Measurements from ENCODE around the gene C1QTNF7.

C1QTNF7 gene

GRCh38 chr4:15458616-15459015 is 30.8 kb downstream of the C1QTNF7 start:
- no peak for DNase-seq

- no peak for DNase-seq
Observed at GRCh38 chr4:15459706-15460105, 31.9 kb downstream of the C1QTNF7 start.

GRCh38 chr4:15466596-15466995 is 38.8 kb downstream of the C1QTNF7 start:
- DNase-seq, result no peak

DNA sequence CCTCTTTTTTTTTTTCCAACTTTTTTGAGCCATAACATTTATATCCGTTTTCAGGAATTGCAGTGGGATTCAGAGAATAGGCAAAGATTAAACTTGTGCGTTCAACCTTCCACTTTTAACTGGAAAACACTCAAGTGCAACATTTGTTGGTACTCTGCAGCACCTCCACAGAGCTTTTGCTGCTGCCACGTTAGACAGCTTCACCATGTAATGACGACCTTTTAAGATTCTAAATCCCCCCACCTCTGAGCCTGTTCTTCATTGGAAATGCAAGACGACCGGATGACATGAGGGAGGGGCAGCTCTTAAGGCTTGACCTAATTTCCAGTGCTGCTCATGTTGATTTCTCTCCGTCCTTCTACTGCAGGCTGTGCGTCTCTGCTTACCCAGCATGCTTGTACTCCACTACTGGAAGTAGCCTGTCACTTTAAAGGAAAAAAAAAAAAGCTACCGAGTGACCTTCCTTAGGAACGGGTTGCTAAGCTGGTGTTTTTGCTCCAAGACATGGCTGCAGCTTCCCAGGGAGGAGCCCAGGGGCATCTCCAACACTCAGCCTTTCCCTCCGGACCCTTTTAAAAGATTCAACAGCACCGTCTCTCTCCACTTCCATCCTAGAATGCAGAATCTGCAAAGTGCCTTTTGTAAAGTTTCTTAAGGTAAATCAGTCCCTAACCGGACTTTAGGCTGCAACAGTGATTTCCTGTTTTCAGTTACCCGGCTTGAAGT is 41.7 kb downstream of the C1QTNF7 start, which contains the start of gene CC2D2A:
Gene CC2D2A, plus strand, starts transcription at position 481 of the 726 bp plus-strand sequence. CDS start 6,051 bp downstream, outside the sequence.
- no peak for DNase-seq

DNA sequence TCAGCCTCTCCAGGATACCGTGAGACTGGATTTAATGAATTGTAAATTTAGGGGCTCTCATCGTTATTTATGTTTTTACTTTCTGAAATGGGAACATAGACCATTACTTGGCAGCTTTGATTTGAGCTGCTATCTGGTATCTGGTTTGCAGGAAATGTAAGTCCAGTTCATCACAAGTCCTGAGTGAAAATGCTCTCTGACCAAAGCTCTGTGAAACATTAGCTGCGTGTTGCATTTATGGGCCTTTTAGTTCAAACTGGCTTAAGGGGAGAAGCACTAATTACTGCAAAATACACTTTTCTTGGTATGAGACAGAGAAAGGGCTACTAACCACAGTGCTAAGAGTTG is 42.3 kb downstream of the C1QTNF7 start:
- DNase-seq, result no peak

DNA sequence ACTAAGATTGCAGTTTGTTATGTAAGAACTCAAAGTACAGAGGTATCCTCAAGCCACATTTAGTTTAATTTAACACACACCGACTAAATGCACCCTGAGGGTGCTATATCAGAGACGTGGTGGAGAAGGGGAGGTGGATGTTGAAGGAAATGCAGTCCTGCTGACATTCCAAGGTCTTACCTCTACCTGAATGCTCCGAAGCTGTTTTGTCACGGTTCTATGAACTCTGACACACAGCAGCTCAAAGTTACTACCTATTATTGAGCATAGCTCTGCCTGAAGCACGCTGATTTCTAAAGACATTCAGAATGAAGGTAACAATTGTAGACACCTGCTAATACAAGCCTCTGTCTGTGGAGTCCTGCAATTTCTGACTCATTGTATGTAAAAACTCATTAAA is 48.6 kb downstream of the C1QTNF7 start:
- DNase-seq, result no peak

DNA sequence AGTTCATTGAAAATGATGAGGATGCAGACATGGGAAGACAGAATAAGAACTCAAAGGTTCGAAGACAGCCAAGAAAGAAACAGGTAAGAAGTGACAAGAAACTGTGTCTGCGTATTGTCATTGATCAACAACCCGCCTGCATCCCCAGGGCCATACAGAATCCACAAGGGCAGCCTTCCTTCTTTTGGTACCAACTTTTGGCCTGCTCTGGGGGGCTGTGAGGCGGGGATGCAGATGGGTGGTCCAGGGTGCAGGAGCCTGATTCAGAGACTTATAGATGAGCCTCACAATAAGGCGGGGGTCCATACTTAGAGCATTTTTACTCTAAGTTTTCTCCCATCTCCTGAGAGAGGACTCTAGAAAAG is 50.9 kb downstream of the C1QTNF7 start:
- no peak for DNase-seq

- DNase-seq, result peak; percentile 11
Observed at GRCh38 chr4:15479089-15479912, 51.5 kb downstream of the C1QTNF7 start.

GRCh38 chr4:15479913-15480185 is 52.0 kb downstream of the C1QTNF7 start:
- DNase-seq, result no peak

DNA sequence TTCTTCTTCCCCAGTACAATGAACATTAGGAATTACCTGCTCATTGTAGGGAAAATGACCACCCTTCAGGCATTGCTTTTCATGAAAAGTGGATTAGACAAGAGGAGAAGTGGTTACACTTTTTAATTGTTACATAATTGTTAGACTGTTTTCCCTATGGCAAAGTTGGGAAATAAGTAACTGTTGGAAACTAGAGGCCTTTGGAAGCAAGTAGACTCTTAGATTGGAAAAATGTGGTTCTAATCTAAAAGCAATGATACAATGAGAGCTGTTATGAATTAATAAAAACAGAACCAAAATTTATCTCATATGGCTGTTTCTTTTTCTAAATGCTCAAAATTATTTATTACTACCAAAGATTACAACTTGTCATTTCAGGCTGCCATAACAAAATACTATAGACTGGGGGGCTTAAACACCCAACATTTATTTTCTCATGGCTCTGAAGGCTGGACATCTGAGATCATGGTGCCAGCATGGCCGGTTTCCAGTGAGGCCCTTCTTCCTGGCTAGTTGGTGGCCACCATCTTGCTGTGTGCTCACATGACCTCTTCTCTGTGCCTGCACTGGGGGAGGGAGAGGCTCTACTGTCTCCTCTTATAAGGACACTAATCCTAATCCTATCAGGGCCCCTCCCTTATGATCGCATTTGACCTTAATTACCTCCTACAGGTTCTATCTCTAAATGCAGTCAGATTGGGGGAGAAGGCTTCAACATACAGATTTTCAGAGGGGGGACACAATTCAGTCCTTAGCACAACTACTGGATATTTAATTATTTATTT is 54.3 kb downstream of the C1QTNF7 start:
- DNase-seq, result no peak

- no peak for DNase-seq
Observed at GRCh38 chr4:15482842-15483241, 55.0 kb downstream of the C1QTNF7 start.

GRCh38 chr4:15488136-15488535 is 60.3 kb downstream of the C1QTNF7 start:
- no peak for DNase-seq

DNA sequence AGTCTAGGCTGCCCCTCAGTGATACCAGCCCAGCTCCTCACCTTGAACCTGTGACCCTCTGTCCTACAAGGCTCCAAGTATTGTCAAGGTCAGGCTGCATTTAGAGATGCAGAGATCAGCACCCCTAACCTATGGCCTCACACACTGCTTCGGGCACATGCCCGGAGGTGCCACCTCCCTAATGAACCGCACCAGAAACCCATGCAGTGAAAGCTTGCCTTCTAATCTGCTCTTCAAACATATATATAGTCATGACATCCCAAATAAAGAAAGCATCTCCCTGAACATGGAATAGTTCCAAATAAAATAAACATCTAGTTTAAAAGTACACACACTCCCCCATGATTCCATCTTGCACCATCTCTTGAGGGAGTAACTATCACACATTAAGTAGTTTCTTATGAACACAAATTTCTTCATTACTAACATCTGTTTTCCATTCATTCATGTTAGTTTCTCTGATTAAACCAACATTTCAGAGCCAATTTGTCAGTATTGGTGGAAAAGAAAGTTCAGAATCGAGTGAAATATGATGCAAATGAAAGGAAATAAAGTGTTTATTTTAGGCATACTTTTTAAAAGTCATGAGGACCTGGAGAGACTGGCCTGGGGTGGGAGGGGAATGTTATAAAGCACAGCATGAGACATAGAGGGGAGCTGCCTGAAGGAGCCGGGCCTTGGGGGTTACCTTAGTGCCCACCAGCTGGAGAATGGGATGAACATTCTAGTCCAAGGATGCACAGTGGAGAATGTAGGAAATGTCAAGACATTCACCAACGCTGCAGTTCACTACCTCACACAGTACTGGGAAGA is 61.0 kb downstream of the C1QTNF7 start:
- no peak for DNase-seq

DNA sequence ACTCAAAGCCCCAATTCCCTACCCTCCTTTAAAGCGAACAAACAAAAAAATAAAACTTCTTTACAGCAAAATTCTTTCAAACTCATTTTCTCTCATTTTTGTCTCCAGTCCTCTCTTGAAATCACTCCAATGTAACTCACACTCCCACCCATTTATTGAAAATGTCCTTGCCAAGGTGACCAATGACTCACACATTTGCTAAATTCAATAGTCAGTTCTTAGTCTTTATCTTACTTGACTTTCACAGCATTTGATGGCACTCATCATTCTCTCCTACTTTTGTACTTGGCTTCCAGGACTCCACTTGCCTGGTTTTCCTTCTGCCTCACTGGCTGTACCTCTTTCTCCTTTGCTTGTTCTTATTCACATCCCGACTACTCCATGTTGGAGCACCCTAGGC is 61.7 kb downstream of the C1QTNF7 start:
- DNase-seq, result no peak

DNA sequence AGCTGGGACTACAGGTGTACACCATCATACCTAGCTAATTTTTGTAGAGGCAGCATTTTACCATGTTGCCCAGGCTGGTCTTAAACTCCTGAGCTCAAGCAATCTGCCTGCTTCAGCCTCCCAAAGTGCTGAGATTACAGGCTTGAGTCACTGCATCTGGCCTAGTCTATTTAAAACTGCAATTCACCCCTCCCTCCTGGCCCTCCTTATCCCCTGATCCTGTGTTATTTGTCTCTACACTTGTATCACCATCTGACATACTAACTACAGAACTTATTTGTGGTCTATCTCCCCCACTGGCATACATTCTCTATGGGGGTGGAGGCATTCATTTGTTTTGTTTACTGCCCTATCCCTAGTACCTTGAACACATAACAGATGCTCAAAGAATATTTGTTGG is 65.6 kb downstream of the C1QTNF7 start:
- no peak for DNase-seq

GRCh38 chr4:15495621-15496020 is 67.8 kb downstream of the C1QTNF7 start:
- DNase-seq, result no peak

Data from RPMI8226 (cell line).